K562 (cell line): ENCODE measurements around the gene WBP1L. TPM values are rescaled to one million over a fixed set of nuclear protein-coding genes. Genes with fewer than 3 reads are reported as not detected.

Experiments used
- CHD2 ChIP-seq: IDR thresholded peaks from 2 replicates; pipeline ENCODE4 v1.6.1; 2011; ENCODE audit warnings: low read depth, low read length
- HDAC1 ChIP-seq, 2 experiments: fragments of 450-650 bp; IDR thresholded peaks; 2 replicates each; pipeline ENCODE4 v1.6.1; 2016 to 2017; ENCODE audit warnings: inconsistent platforms in 1 of 2, mild to moderate bottlenecking in 1 of 2, moderate library complexity in 1 of 2
- HNRNPLL ChIP-seq: fragments of 200-400 bp; formaldehyde crosslinking; IDR thresholded peaks from 2 replicates; pipeline ENCODE4 v1.6.1; 2017; ENCODE audit warnings: low read length, low read depth, mild to moderate bottlenecking; ENCODE audit not compliant: poor library complexity, severe bottlenecking
- MYNN ChIP-seq, 2 experiments: sonication (generic); formaldehyde crosslinking in 1 of 2; IDR thresholded peaks; 2 replicates each; pipeline versions ENCODE4 v1.5.0 to v1.6.1; 2016 to 2020; ENCODE audit warnings: antibody characterized with exemption in 1 of 2, missing genetic modification reagents in 1 of 2
- POLR2G ChIP-seq: fragments of 200-400 bp; formaldehyde crosslinking; IDR thresholded peaks from 2 replicates; pipeline ENCODE4 v1.6.1; 2017; ENCODE audit warnings: low read depth, mild to moderate bottlenecking, antibody characterized with exemption, low read length, moderate library complexity
- RBBP5 ChIP-seq: fragments of 200-600 bp; sonication (generic); IDR thresholded peaks from 2 replicates; pipeline ENCODE4 v1.6.1; 2012; ENCODE audit warnings: borderline replicate concordance, mild to moderate bottlenecking, low read length, control low read depth, inconsistent platforms; ENCODE audit not compliant: insufficient read depth, poor library complexity, severe bottlenecking
- TAF7 ChIP-seq: fragments of 450-650 bp; IDR thresholded peaks from 2 replicates; pipeline ENCODE4 v1.6.1; 2016; ENCODE audit warnings: missing genetic modification characterization, missing compliant biosample characterization
- TBL1XR1 ChIP-seq, 2 experiments: IDR thresholded peaks; 2 replicates each; pipeline ENCODE4 v1.6.1; 2012; ENCODE audit warnings: improper control_type of control experiment in 2 of 2, low read length in 2 of 2, mild to moderate bottlenecking in 1 of 2
- UBTF ChIP-seq, 2 experiments: IDR thresholded peaks; 2 replicates each; pipeline ENCODE4 v1.6.1; 2012; ENCODE audit warnings: improper control_type of control experiment in 2 of 2, low read depth in 2 of 2, low read length in 2 of 2, borderline replicate concordance in 1 of 2
- USF1 ChIP-seq: sonication (generic); formaldehyde crosslinking; IDR thresholded peaks from 2 replicates; pipeline ENCODE4 v1.9.0; 2022; ENCODE audit warnings: mild to moderate bottlenecking, missing genetic modification reagents
- ZBTB7A ChIP-seq: IDR thresholded peaks from 2 replicates; pipeline ENCODE4 v1.6.1; 2011; ENCODE audit warnings: low read depth, mild to moderate bottlenecking, low read length, moderate library complexity, borderline replicate concordance; ENCODE audit not compliant: control insufficient read depth
- ZFX ChIP-seq: sonication (generic); formaldehyde crosslinking; IDR thresholded peaks from 2 replicates; pipeline ENCODE4 v1.8.0; 2022; ENCODE audit warnings: mild to moderate bottlenecking, missing genetic modification reagents, moderate library complexity
- ZNF121 ChIP-seq: sonication (generic); formaldehyde crosslinking; conservative IDR thresholded peaks from 2 replicates; pipeline ENCODE4 v1.8.0; 2022; ENCODE audit warnings: missing genetic modification reagents
- ZNF263 ChIP-seq: sonication (generic); formaldehyde crosslinking; IDR thresholded peaks from 2 replicates; pipeline ENCODE4 v1.8.0; 2022; ENCODE audit warnings: mild to moderate bottlenecking, missing genetic modification reagents, borderline replicate concordance
- ZNF324 ChIP-seq: fragments of 250-450 bp; sonication (Bioruptor Pico); IDR thresholded peaks from 2 replicates; pipeline ENCODE4 v1.4.0; 2020; ENCODE audit warnings: mild to moderate bottlenecking
- ZNF511 ChIP-seq: sonication (generic); formaldehyde crosslinking; IDR thresholded peaks from 2 replicates; pipeline ENCODE4 v1.8.0; 2022; ENCODE audit warnings: mild to moderate bottlenecking, missing genetic modification reagents
- ZNF639 ChIP-seq, 2 experiments: fragments of 200-800 bp in 1 of 2; sonication (Bioruptor generic) in 1 of 2; sonication (generic) in 1 of 2; formaldehyde crosslinking in 1 of 2; IDR thresholded peaks in 1 of 2; conservative IDR thresholded peaks in 1 of 2; 2 replicates each; pipeline versions ENCODE4 v1.5.0 to v1.6.1; 2016 to 2020; ENCODE audit warnings: missing compliant biosample characterization in 1 of 2, missing genetic modification characterization in 1 of 2, missing genetic modification reagents in 1 of 2
- polyA plus RNA-seq, 8 experiments: library from polyadenylated mRNA; depleted of rRNA in 4 of 8; stranded (reverse) in 5 of 8; unstranded in 3 of 8; fragments of >200 nt; fragmentation: Nextera tagmentation in 2 of 8; fragmentation: Illumina TruSeq in 1 of 8; extraction: Ambion mirVana in 2 of 8; extraction: Trizol in 1 of 8; gene quantifications; 2 replicates each; pipeline versions ENCODE4 v1.2.1 to v1.2.3, GENCODE V29; 2011 to 2014; ENCODE audit warnings: inconsistent platforms in 1 of 8, missing spikeins in 1 of 8
- total RNA-seq, 7 experiments: library from RNA; depleted of rRNA in 6 of 7; stranded (reverse); fragments of >200 nt in 6 of 7; fragmentation: Illumina TruSeq in 2 of 7; extraction: Trizol in 2 of 7; gene quantifications; 2 replicates each; pipeline versions ENCODE4 v1.2.1 to v1.2.3, GENCODE V29; 2011 to 2021; ENCODE audit warnings: low replicate concordance in 1 of 7

WBP1L gene
- total and polyA plus RNA-seq, 9 of the 15 experiments (the other 6 are each of a cell fraction or from before 2014, with no cell fraction given) = 3.2 to 14.4 (median 11.3) TPM

- TF ChIP-seq UBTF (IDR thresholded peaks at IDR 0.05; ENCODE audit: borderline replicate concordance in 1 of 2, low read depth in 2 of 2, low read length in 2 of 2) = peak in 1 of 2 experiments; percentile 32; a peak in 1 of 4 replicates
- TF ChIP-seq ZNF324 = no peak
- peak in 1 of 2 experiments; percentile 40; a peak in 1 of 4 replicates for TF ChIP-seq HDAC1 (IDR thresholded peaks at IDR 0.05)
- TF ChIP-seq POLR2G = peak; percentile 70
- no peak for TF ChIP-seq ZNF121
- TF ChIP-seq RBBP5 = peak; percentile 53
- TF ChIP-seq ZNF511 = peak; percentile 37; the same call in 1 of the 2 replicates
- TF ChIP-seq ZBTB7A = peak; percentile 18; the same call in 1 of the 2 replicates
- TF ChIP-seq USF1 (CRISPR knock-in tag) = peak; percentile 86
- TF ChIP-seq ZFX (CRISPR knock-in tag) = no peak; the same call in 1 of the 2 replicates
- TF ChIP-seq ZNF263 = peak; percentile 99
- TF ChIP-seq HNRNPLL = peak; percentile 90
- no peak for TF ChIP-seq TBL1XR1 (IDR thresholded peaks at IDR 0.05; ENCODE audit: low read length in 2 of 2)
- no peak for TF ChIP-seq ZNF639 (CRISPR knock-in tag; conservative IDR thresholded peaks at IDR 0.05 in 1 of 2, IDR thresholded peaks at IDR 0.05 in 1 of 2)
- TF ChIP-seq CHD2 = peak; percentile 71
- no peak for TF ChIP-seq MYNN (IDR thresholded peaks at IDR 0.05)
- no peak for TF ChIP-seq MYNN (CRISPR knock-in tag; IDR thresholded peaks at IDR 0.05)
- 0 out of 2 replicates have a peak, but pooled peaks have one; percentile 17 for TF ChIP-seq TAF7
Observed at GRCh38 chr10:102713814-102714620, 29.7 kb upstream of the WBP1L start, which contains the start of gene ARL3 (continued).
